ENCODE data around the gene LOXL4. TPM values are rescaled to one million over a fixed set of nuclear protein-coding genes. Genes with fewer than 3 reads are reported as not detected.

LOXL4 gene
- total RNA-seq, 2 experiments from 2014 or later, result not detected

GRCh38 chr10:98309366-98310355 is 41.7 kb upstream of the LOXL4 start:
- TF ChIP-seq EZH2phosphoT487 (IDR thresholded peaks at IDR 0.05; ENCODE audit: borderline replicate concordance, low read depth, low read length) (no peak), CTCF (conservative IDR thresholded peaks at IDR 0.05; ENCODE audit: low read length) (peak; percentile 60)
- peak; percentile 10 for DNase-seq (ENCODE audit: low spot score)
- H3K4me2 ChIP-seq (ENCODE audit: low read length), result no peak overlapping the region
- intact Hi-C loops (cut with micrococcal nuclease; ENCODE audit: unreplicated experiment), result no loop called here
- POLR2A ChIA-PET, result interaction anchor here (0.9 to 1.1 kb wide), 3 partner anchors 14 to 203 kb away, joined by 3 to 8 read pairs (median 4); no protein-coding TSS in a partner anchor
- no peak overlapping the region for H3K27ac ChIP-seq (ENCODE audit: low read depth, low read length, poor library complexity, severe bottlenecking)
- H3K36me3 ChIP-seq (ENCODE audit: insufficient read depth, low read length), result no peaks in the 10 kb centered on the region
- H3K79me2 ChIP-seq (ENCODE audit: insufficient read depth, low read depth, low read length), result no peaks in the 10 kb centered on the region
- H3K4me3 ChIP-seq (ENCODE audit: low read depth, low read length, poor library complexity, severe bottlenecking), result no peak overlapping the region
- 0 out of 2 replicates have a peak, but pooled peaks cover 5% of the 10 kb centered on the region for H3K9me3 ChIP-seq (ENCODE audit: low read length)
- H2AFZ ChIP-seq (ENCODE audit: low read length), result no peak overlapping the region
- CTCF ChIA-PET (ENCODE audit: unreplicated experiment), result interaction anchor here (1.0 kb wide), 1 partner anchor 139 kb away, joined by 3 read pairs; no protein-coding TSS in a partner anchor
- no peaks in the 10 kb centered on the region for H4K20me1 ChIP-seq (ENCODE audit: insufficient read depth, low read length)
- no TSS peak for BruUV-seq (replicated peaks)
- H3K4me1 ChIP-seq (ENCODE audit: insufficient read depth, low read length, poor library complexity, severe bottlenecking), result no peaks in the 10 kb centered on the region
- H3K9me2 ChIP-seq (ENCODE audit: insufficient read depth, low read length), result no peaks in the 10 kb centered on the region

- no peak overlapping the region for H2AFZ ChIP-seq (ENCODE audit: low read length)
- no peaks in the 10 kb centered on the region for H4K20me1 ChIP-seq (ENCODE audit: insufficient read depth, low read length)
- H3K36me3 ChIP-seq (ENCODE audit: insufficient read depth, low read length), result no peaks in the 10 kb centered on the region
- H3K27ac ChIP-seq (ENCODE audit: low read depth, low read length, poor library complexity, severe bottlenecking), result no peak overlapping the region
- no peak overlapping the region for H3K4me2 ChIP-seq (ENCODE audit: low read length)
- no peak for DNase-seq (ENCODE audit: low spot score)
- ChIA-PET CTCF (ENCODE audit: unreplicated experiment) (interaction anchor here (1.0 kb wide), 1 partner anchor 139 kb away, joined by 3 read pairs; no protein-coding TSS in a partner anchor), POLR2A (interaction anchor here (1.0 to 1.1 kb wide), 2 partner anchors 15 to 202 kb away, joined by 3 to 4 read pairs; no protein-coding TSS in a partner anchor)
- TF ChIP-seq CTCF (conservative IDR thresholded peaks at IDR 0.05; ENCODE audit: low read length) (no peak), EZH2phosphoT487 (IDR thresholded peaks at IDR 0.05; ENCODE audit: borderline replicate concordance, low read depth, low read length) (no peak)
- no TSS peak for BruUV-seq (replicated peaks)
- no peak overlapping the region for H3K4me3 ChIP-seq (ENCODE audit: low read depth, low read length, poor library complexity, severe bottlenecking)
- H3K9me3 ChIP-seq (ENCODE audit: low read length), result 0 out of 2 replicates have a peak, but pooled peaks cover 5% of the 10 kb centered on the region
- H3K79me2 ChIP-seq (ENCODE audit: insufficient read depth, low read depth, low read length), result no peaks in the 10 kb centered on the region
- intact Hi-C loops (cut with micrococcal nuclease; ENCODE audit: unreplicated experiment), result no loop called here
- no peaks in the 10 kb centered on the region for H3K4me1 ChIP-seq (ENCODE audit: insufficient read depth, low read length, poor library complexity, severe bottlenecking)
- no peaks in the 10 kb centered on the region for H3K9me2 ChIP-seq (ENCODE audit: insufficient read depth, low read length)
Measured at GRCh38 chr10:98308669-98309365, 40.8 kb upstream of the LOXL4 start.

Measured in OCI-LY7 (cell line).